K562 (cell line): Measurements from ENCODE around the gene MEGF9. TPM values are rescaled to one million over a fixed set of nuclear protein-coding genes. Genes with fewer than 3 reads are reported as not detected.
"Not testable (repeated sequence)": the region's sequence is repeated elsewhere in the genome, so short reads cannot be mapped to it uniquely, and the experiment has no call there.

ENCODE experiments used
- ATAC-seq: fragments of 200-7000 bp; cut with Tn5 transposase; 3 replicates; pipeline ENCODE4 v1.9.1; 2020; ENCODE audit warnings: moderate library complexity
- BruUV-seq: library from RNA; stranded (reverse); fragments of 400-500 nt; replicated peaks from 2 replicates; lab custom pipeline; 2021; lab: Mats Ljungman, UMichigan
- CTCF ChIA-PET: fragments of 300-600 bp; formaldehyde crosslinking; extraction: SDS; loops from one replicate; lab custom pipeline; 2021; ENCODE audit warnings: low intra/inter-chr PET ratio; lab: Yijun Ruan, JAX
- POLR2A ChIA-PET: fragments of 300-600, 350-650 bp; sonication (Branson Sonifier 250); formaldehyde crosslinking; extraction: SDS; loops from one replicate; lab custom pipeline; 2021; ENCODE audit warnings: antibody characterized with exemption, inconsistent platforms; lab: Yijun Ruan, JAX
- DNase-seq, 4 experiments: peaks; one replicate each; pipeline versions ENCODE4 v3.0.0 to v3.0.0-alpha.2; 2011 to 2018; ENCODE audit warnings: low spot score in 3 of 4, mixed read lengths in 3 of 4; ENCODE audit errors: extremely low read depth in 1 of 4
- FAIRE-seq: peaks from 2 replicates; lab custom pipeline; 2011; peaks lifted over from hg19 to GRCh38; lab: Jason Lieb, UNC
- H2AFZ ChIP-seq: 2 replicates; pipeline ENCODE4 v1.6.0; 2011; ENCODE audit warnings: low read depth, low read length, control low read depth, inconsistent platforms
- H3K27ac ChIP-seq: fragments of 200-600 bp; 3 replicates; pipeline ENCODE4 v1.8.0; 2011; ENCODE audit warnings: low read depth, mild to moderate bottlenecking, control low read depth, inconsistent platforms, low read length, moderate library complexity, mixed read lengths; ENCODE audit errors: extremely low read depth
- H3K27me3 ChIP-seq, 2 experiments: fragments of 300-600 bp in 1 of 2; 2 replicates in 1 of 2; 3 replicates in 1 of 2; pipeline versions ENCODE4 v1.6.0 to v1.8.0; 2011; ENCODE audit warnings: inconsistent platforms in 2 of 2, low read length in 2 of 2, mild to moderate bottlenecking in 1 of 2, mixed read lengths in 1 of 2, moderate library complexity in 1 of 2; ENCODE audit not compliant: control insufficient read depth in 2 of 2, insufficient read depth in 2 of 2
- H3K36me3 ChIP-seq: fragments of 300-600 bp; 3 replicates; pipeline ENCODE4 v1.8.0; 2011; ENCODE audit warnings: mild to moderate bottlenecking, low read length, inconsistent platforms; ENCODE audit not compliant: control insufficient read depth, insufficient read depth
- H3K4me1 ChIP-seq, 2 experiments: fragments of 200-600 bp in 1 of 2; replicated peaks in 1 of 2; 2 replicates in 1 of 2; 3 replicates in 1 of 2; pipeline versions ENCODE4 v1.5.1 to v1.8.0; 2011; ENCODE audit warnings: inconsistent platforms in 2 of 2, low read length in 2 of 2, mild to moderate bottlenecking in 1 of 2, mixed read lengths in 1 of 2, moderate library complexity in 1 of 2; ENCODE audit not compliant: control insufficient read depth in 2 of 2, insufficient read depth in 2 of 2
- H3K4me2 ChIP-seq: 2 replicates; pipeline ENCODE4 v1.6.1; 2011; ENCODE audit warnings: low read length, control low read depth, inconsistent platforms, mixed read lengths; ENCODE audit not compliant: insufficient read depth
- H3K4me3 ChIP-seq: fragments of 200-600 bp; sonication (generic), shearing (Covaris generic); 2 replicates; pipeline ENCODE4 v1.5.1; 2016; ENCODE audit warnings: control low read depth, inconsistent platforms
- H3K79me2 ChIP-seq: fragments of 200-600 bp; 3 replicates; pipeline ENCODE4 v1.8.0; 2011; ENCODE audit warnings: low read length, inconsistent platforms; ENCODE audit not compliant: control insufficient read depth, insufficient read depth
- H3K9ac ChIP-seq, 2 experiments: 2 replicates each; pipeline versions ENCODE4 v1.6.0 to v1.6.1; 2011; ENCODE audit warnings: low read depth in 2 of 2, low read length in 2 of 2, control low read depth in 1 of 2, inconsistent platforms in 1 of 2, mild to moderate bottlenecking in 1 of 2, mixed read lengths in 1 of 2; ENCODE audit not compliant: insufficient read depth in 1 of 2
- H3K9me1 ChIP-seq: one replicate; pipeline ENCODE4 v1.6.0; 2011; ENCODE audit warnings: inconsistent platforms, mild to moderate bottlenecking, low read length, moderate library complexity; ENCODE audit not compliant: control insufficient read depth, insufficient read depth
- H3K9me3 ChIP-seq: replicated peaks from 2 replicates; pipeline ENCODE4 v1.5.1; 2011; ENCODE audit warnings: low read depth, low read length, inconsistent platforms; ENCODE audit not compliant: control insufficient read depth, insufficient read depth
- H4K20me1 ChIP-seq: replicated peaks from 2 replicates; pipeline ENCODE4 v1.6.1; 2011; ENCODE audit warnings: low read length, inconsistent platforms, mixed read lengths; ENCODE audit not compliant: control insufficient read depth, insufficient read depth
- BCOR ChIP-seq: fragments of 450-650 bp; IDR thresholded peaks from 2 replicates; pipeline ENCODE4 v1.6.1; 2016
- KDM1A ChIP-seq, 2 experiments: fragments of 450-650 bp; IDR thresholded peaks; 2 replicates each; pipeline ENCODE4 v1.6.1; 2016; ENCODE audit warnings: mild to moderate bottlenecking in 2 of 2
- NFIC ChIP-seq: fragments of 450-650 bp; IDR thresholded peaks from 2 replicates; pipeline ENCODE4 v1.6.1; 2017; ENCODE audit warnings: mild to moderate bottlenecking, inconsistent platforms
- ZNF146 ChIP-seq: IDR thresholded peaks from one replicate; pipeline ENCODE4 v1.6.1; 2018; ENCODE audit warnings: missing compliant biosample characterization; ENCODE audit not compliant: unreplicated experiment
- WGBS: fragments of 100-300 bp; shearing (Covaris generic); methylation state at CpG from one replicate; pipeline ENCODE4 v1.1.6; 2016; ENCODE audit warnings: low coverage, mixed read lengths; ENCODE audit not compliant: insufficient coverage; ENCODE audit errors: missing lambda C conversion rate; 5-methylcytosine and 5-hydroxymethylcytosine counted together
- in situ Hi-C: fragments of 300-500 bp; cut with MboI; formaldehyde crosslinking; loops from 4 replicates; pipeline ENCODE4 v1.15.0; 2018; ENCODE audit warnings: inconsistent platforms, mixed read lengths
- intact Hi-C: fragments of 100-400 bp; cut with micrococcal nuclease; formaldehyde crosslinking; loops from 2 replicates; pipeline ENCODE4 v1.14.2; 2022
- polyA plus RNA-seq, 8 experiments: library from polyadenylated mRNA; depleted of rRNA in 4 of 8; stranded (reverse) in 5 of 8; unstranded in 3 of 8; fragments of >200 nt; fragmentation: Nextera tagmentation in 2 of 8; fragmentation: Illumina TruSeq in 1 of 8; extraction: Ambion mirVana in 2 of 8; extraction: Trizol in 1 of 8; gene quantifications; 2 replicates each; pipeline versions ENCODE4 v1.2.1 to v1.2.3, GENCODE V29; 2011 to 2014; ENCODE audit warnings: inconsistent platforms in 1 of 8, missing spikeins in 1 of 8
- total RNA-seq, 7 experiments: library from RNA; depleted of rRNA in 6 of 7; stranded (reverse); fragments of >200 nt in 6 of 7; fragmentation: Illumina TruSeq in 2 of 7; extraction: Trizol in 2 of 7; gene quantifications; 2 replicates each; pipeline versions ENCODE4 v1.2.1 to v1.2.3, GENCODE V29; 2011 to 2021; ENCODE audit warnings: low replicate concordance in 1 of 7

Gene MEGF9
- total and polyA plus RNA-seq, 9 of the 15 experiments (the other 6 are each of a cell fraction or from before 2014, with no cell fraction given) = 2.1 to 6.2 (median 3.8) TPM

DNA sequence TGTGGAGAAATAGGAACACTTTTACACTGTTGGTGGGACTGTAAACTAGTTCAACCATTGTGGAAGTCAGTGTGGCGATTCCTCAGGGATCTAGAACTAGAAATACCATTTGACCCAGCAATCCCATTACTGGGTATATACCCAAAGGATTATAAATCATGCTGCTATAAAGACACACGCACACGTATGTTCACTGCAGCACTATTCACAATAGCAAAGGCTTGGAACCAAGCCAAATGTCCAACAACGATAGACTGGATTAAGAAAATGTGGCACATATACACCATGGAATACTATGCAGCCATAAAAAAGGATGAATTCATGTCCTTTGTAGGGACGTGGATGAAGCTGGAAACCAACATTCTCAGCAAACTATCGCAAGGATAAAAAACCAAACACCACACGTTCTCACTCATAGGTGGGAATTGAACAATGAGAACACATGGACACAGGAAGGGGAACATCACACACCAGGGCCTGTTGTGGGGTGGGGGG is 162.0 kb downstream of the MEGF9 start:
- H3K4me3 ChIP-seq, DNase-seq, H3K27me3 ChIP-seq, in situ Hi-C loops, H3K79me2 ChIP-seq, H2AFZ ChIP-seq, H3K27ac ChIP-seq, H3K4me2 ChIP-seq, intact Hi-C loops, H3K9me3 ChIP-seq, BruUV-seq, H3K9me1 ChIP-seq, FAIRE-seq, CTCF ChIA-PET, H3K4me1 ChIP-seq, H4K20me1 ChIP-seq, H3K9ac ChIP-seq, ATAC-seq, POLR2A ChIA-PET: not testable (repeated sequence)
- H3K36me3 ChIP-seq = peaks cover 60% of the 10 kb centered on the region
- 89% methylated on average over 4 of the region's 7 CpGs for WGBS
- TF ChIP-seq NFIC (peak; percentile 45), KDM1A (IDR thresholded peaks at IDR 0.05) (peak in 1 of 2 experiments; percentile 44; a peak in 1 of 4 replicates), BCOR (0 out of 2 replicates have a peak, but pooled peaks have one; percentile 13), ZNF146 (peak; percentile 69)
- TF ChIP-seq, all 486 proteins: peak for 4; not testable (repeated sequence) for 482

Other genes with a start within 250 kb of the MEGF9 start
- gene CDK5RAP2, start 134.3 kb downstream of the MEGF9 start, total RNA-seq (2014; rRNA removed) = 39.5 and 43.1 TPM in 2 replicates
- 38.7 and 42.2 TPM in 2 replicates for gene CDK5RAP2, start 134.3 kb downstream of the MEGF9 start, total RNA-seq (2014; rRNA removed; fragmentation: Illumina TruSeq; extraction: Trizol)
- 48.5 and 52.3 TPM in 2 replicates for gene CDK5RAP2, start 134.3 kb downstream of the MEGF9 start, total RNA-seq (2015; rRNA removed; fragmentation: Illumina TruSeq; extraction: Trizol)
- 59.4 and 68.8 TPM in 2 replicates for gene CDK5RAP2, start 134.3 kb downstream of the MEGF9 start, total RNA-seq (2021)
- 33.8 and 40.9 TPM in 2 replicates for gene CDK5RAP2, start 134.3 kb downstream of the MEGF9 start, polyA plus RNA-seq (2011; rRNA removed)
- gene CDK5RAP2, start 134.3 kb downstream of the MEGF9 start, polyA plus RNA-seq (2014; fragmentation: Illumina TruSeq; extraction: Trizol) = 54.6 and 61.3 TPM in 2 replicates
- 10 to 100 TPM; 19.9 to 28.0 TPM for gene CDK5RAP2, start 134.3 kb downstream of the MEGF9 start, polyA plus RNA-seq (2014; fragmentation: Nextera tagmentation; extraction: Ambion mirVana)
- 41.7 and 63.4 TPM in 2 replicates for gene CDK5RAP2, start 134.3 kb downstream of the MEGF9 start, polyA plus RNA-seq (2014; rRNA removed)
- 24.5 and 26.8 TPM in 2 replicates for gene FBXW2, start 78.9 kb upstream of the MEGF9 start, total RNA-seq (2014; rRNA removed)
- gene FBXW2, start 78.9 kb upstream of the MEGF9 start, total RNA-seq (2014; rRNA removed; fragmentation: Illumina TruSeq; extraction: Trizol) = 31.3 and 35.6 TPM in 2 replicates
- 27.6 and 28.1 TPM in 2 replicates for gene FBXW2, start 78.9 kb upstream of the MEGF9 start, total RNA-seq (2015; rRNA removed; fragmentation: Illumina TruSeq; extraction: Trizol)
- gene FBXW2, start 78.9 kb upstream of the MEGF9 start, total RNA-seq (2021) = 46.7 and 50.0 TPM in 2 replicates
- 50.2 and 57.8 TPM in 2 replicates for gene FBXW2, start 78.9 kb upstream of the MEGF9 start, polyA plus RNA-seq (2011; rRNA removed)
- 28.0 and 29.9 TPM in 2 replicates for gene FBXW2, start 78.9 kb upstream of the MEGF9 start, polyA plus RNA-seq (2014; fragmentation: Illumina TruSeq; extraction: Trizol)
- gene FBXW2, start 78.9 kb upstream of the MEGF9 start, polyA plus RNA-seq (2014; fragmentation: Nextera tagmentation; extraction: Ambion mirVana) = 1 to 10 TPM; 2.5 to 2.9 TPM
- 40.6 and 46.9 TPM in 2 replicates for gene FBXW2, start 78.9 kb upstream of the MEGF9 start, polyA plus RNA-seq (2014; rRNA removed)
- 51.0 and 55.3 TPM in 2 replicates for gene PSMD5, start 128.5 kb upstream of the MEGF9 start, total RNA-seq (2014; rRNA removed)
- 76.3 and 83.0 TPM in 2 replicates for gene PSMD5, start 128.5 kb upstream of the MEGF9 start, total RNA-seq (2014; rRNA removed; fragmentation: Illumina TruSeq; extraction: Trizol)
- gene PSMD5, start 128.5 kb upstream of the MEGF9 start, total RNA-seq (2015; rRNA removed; fragmentation: Illumina TruSeq; extraction: Trizol) = 65.1 and 72.5 TPM in 2 replicates
- gene PSMD5, start 128.5 kb upstream of the MEGF9 start, total RNA-seq (2021) = 136 and 148 TPM in 2 replicates
- gene PSMD5, start 128.5 kb upstream of the MEGF9 start, polyA plus RNA-seq (2011; rRNA removed) = 107 and 148 TPM in 2 replicates
- gene PSMD5, start 128.5 kb upstream of the MEGF9 start, polyA plus RNA-seq (2014; fragmentation: Illumina TruSeq; extraction: Trizol) = 90.1 and 114 TPM in 2 replicates
- 10 to 100 TPM; 46.4 to 60.9 TPM for gene PSMD5, start 128.5 kb upstream of the MEGF9 start, polyA plus RNA-seq (2014; fragmentation: Nextera tagmentation; extraction: Ambion mirVana)
- 89.4 and 95.6 TPM in 2 replicates for gene PSMD5, start 128.5 kb upstream of the MEGF9 start, polyA plus RNA-seq (2014; rRNA removed)
- 255 and 312 TPM in 2 replicates for gene PHF19, start 162.7 kb upstream of the MEGF9 start, total RNA-seq (2014; rRNA removed)
- gene PHF19, start 162.7 kb upstream of the MEGF9 start, total RNA-seq (2014; rRNA removed; fragmentation: Illumina TruSeq; extraction: Trizol) = 191 and 211 TPM in 2 replicates
- gene PHF19, start 162.7 kb upstream of the MEGF9 start, total RNA-seq (2015; rRNA removed; fragmentation: Illumina TruSeq; extraction: Trizol) = 240 and 241 TPM in 2 replicates
- 372 and 373 TPM in 2 replicates for gene PHF19, start 162.7 kb upstream of the MEGF9 start, total RNA-seq (2021)
- gene PHF19, start 162.7 kb upstream of the MEGF9 start, polyA plus RNA-seq (2011; rRNA removed) = 403 and 414 TPM in 2 replicates
- 292 and 365 TPM in 2 replicates for gene PHF19, start 162.7 kb upstream of the MEGF9 start, polyA plus RNA-seq (2014; fragmentation: Illumina TruSeq; extraction: Trizol)
- gene PHF19, start 162.7 kb upstream of the MEGF9 start, polyA plus RNA-seq (2014; fragmentation: Nextera tagmentation; extraction: Ambion mirVana) = 100 to 1,000 TPM in 1 of 2 experiments, 10 to 100 TPM in 1; 95.8 to 140 TPM
- gene PHF19, start 162.7 kb upstream of the MEGF9 start, polyA plus RNA-seq (2014; rRNA removed) = 312 TPM in 2 replicates
- not detected in 2 replicates for gene TRAF1, start 212.3 kb upstream of the MEGF9 start, total RNA-seq (2014; rRNA removed)
- gene TRAF1, start 212.3 kb upstream of the MEGF9 start, total RNA-seq (2014; rRNA removed; fragmentation: Illumina TruSeq; extraction: Trizol) = 0.04 TPM in 1 of 2 replicates, not detected in the other
- gene TRAF1, start 212.3 kb upstream of the MEGF9 start, total RNA-seq (2015; rRNA removed; fragmentation: Illumina TruSeq; extraction: Trizol) = 0.04 TPM in 1 of 2 replicates, not detected in the other
- 0.38 and 0.47 TPM in 2 replicates for gene TRAF1, start 212.3 kb upstream of the MEGF9 start, total RNA-seq (2021)
- gene TRAF1, start 212.3 kb upstream of the MEGF9 start, polyA plus RNA-seq (2011; rRNA removed) = 0.37 and 1.1 TPM in 2 replicates
- gene TRAF1, start 212.3 kb upstream of the MEGF9 start, polyA plus RNA-seq (2014; fragmentation: Illumina TruSeq; extraction: Trizol) = 0.06 and 0.12 TPM in 2 replicates
- gene TRAF1, start 212.3 kb upstream of the MEGF9 start, polyA plus RNA-seq (2014; fragmentation: Nextera tagmentation; extraction: Ambion mirVana) = under 1 TPM in 1 of 2 experiments, not detected in 1; 0.01 TPM
- 0.01 and 0.03 TPM in 2 replicates for gene TRAF1, start 212.3 kb upstream of the MEGF9 start, polyA plus RNA-seq (2014; rRNA removed)